Measurements from ENCODE around the gene FTSJ1.
"Not testable (repeated sequence)": the region's sequence is repeated elsewhere in the genome, so short reads cannot be mapped to it uniquely, and the experiment has no call there.

DNA sequence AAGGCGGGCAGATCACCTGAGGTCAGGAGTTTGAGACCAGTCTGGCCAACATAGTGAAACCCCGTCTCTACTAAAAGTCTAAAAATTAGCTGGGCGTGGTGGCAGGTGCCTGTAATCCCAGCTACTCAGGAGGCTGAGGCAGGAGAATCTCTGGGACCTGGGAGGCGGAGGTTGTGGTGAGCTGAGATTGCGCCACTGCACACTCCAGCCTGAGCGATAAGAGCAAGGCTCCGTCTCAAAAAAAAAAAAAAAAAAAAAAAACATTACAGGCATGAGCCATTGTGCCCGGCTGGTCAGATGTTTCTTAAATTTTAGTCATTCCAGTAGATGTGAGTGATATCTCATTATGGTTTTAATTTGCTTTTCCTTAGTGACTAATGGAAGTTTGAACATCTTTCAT, 49.9 kb downstream of the FTSJ1 start:
- TF ChIP-seq, protein P1, sequence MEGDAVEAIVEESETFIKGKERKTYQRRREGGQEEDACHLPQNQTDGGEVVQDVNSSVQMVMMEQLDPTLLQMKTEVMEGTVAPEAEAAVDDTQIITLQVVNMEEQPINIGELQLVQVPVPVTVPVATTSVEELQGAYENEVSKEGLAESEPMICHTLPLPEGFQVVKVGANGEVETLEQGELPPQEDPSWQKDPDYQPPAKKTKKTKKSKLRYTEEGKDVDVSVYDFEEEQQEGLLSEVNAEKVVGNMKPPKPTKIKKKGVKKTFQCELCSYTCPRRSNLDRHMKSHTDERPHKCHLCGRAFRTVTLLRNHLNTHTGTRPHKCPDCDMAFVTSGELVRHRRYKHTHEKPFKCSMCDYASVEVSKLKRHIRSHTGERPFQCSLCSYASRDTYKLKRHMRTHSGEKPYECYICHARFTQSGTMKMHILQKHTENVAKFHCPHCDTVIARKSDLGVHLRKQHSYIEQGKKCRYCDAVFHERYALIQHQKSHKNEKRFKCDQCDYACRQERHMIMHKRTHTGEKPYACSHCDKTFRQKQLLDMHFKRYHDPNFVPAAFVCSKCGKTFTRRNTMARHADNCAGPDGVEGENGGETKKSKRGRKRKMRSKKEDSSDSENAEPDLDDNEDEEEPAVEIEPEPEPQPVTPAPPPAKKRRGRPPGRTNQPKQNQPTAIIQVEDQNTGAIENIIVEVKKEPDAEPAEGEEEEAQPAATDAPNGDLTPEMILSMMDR (IDR thresholded peaks at IDR 0.05) = not testable (repeated sequence)
- not testable (repeated sequence) for TF ChIP-seq POLR2A (IDR thresholded peaks at IDR 0.05)

All from Peyer's patch (tissue), 4 donors.